DOHH2 (cell line): ENCODE data around the gene AUTS2.

Source experiments
- H3F3A ChIP-seq: fragments of 200-600 bp; sonication (generic), shearing (Covaris generic); 2 replicates; pipeline ENCODE4 v1.6.0; 2016; ENCODE audit warnings: antibody characterized with exemption, mild to moderate bottlenecking; ENCODE audit not compliant: control insufficient read depth, insufficient read depth
- H3K27ac ChIP-seq: fragments of 200-600 bp; sonication (generic); 2 replicates; pipeline ENCODE4 v1.5.1; 2014; ENCODE audit warnings: low read depth, mild to moderate bottlenecking, low read length, moderate library complexity
- H3K27me3 ChIP-seq: fragments of 200-600 bp; sonication (generic); 2 replicates; pipeline ENCODE4 v1.6.1; 2014; ENCODE audit warnings: mild to moderate bottlenecking, low read length, mixed read lengths; ENCODE audit not compliant: control insufficient read depth
- H3K36me3 ChIP-seq: fragments of 200-600 bp; sonication (generic); 2 replicates; pipeline ENCODE4 v1.6.1; 2014; ENCODE audit warnings: mild to moderate bottlenecking, low read length, moderate library complexity, mixed read lengths; ENCODE audit not compliant: control insufficient read depth
- H3K4me1 ChIP-seq: fragments of 200-600 bp; sonication (generic); 2 replicates; pipeline ENCODE4 v1.6.1; 2014; ENCODE audit warnings: mild to moderate bottlenecking, low read length, mixed read lengths; ENCODE audit not compliant: control insufficient read depth
- H3K4me2 ChIP-seq: fragments of 200-600 bp; sonication (generic); 2 replicates; pipeline ENCODE4 v1.6.0; 2014; ENCODE audit warnings: mild to moderate bottlenecking, low read length, moderate library complexity
- H3K4me3 ChIP-seq: fragments of 200-600 bp; sonication (generic); 2 replicates; pipeline ENCODE4 v1.5.1; 2014; ENCODE audit warnings: mild to moderate bottlenecking, low read length, mixed read lengths
- H3K79me2 ChIP-seq: fragments of 200-600 bp; sonication (generic); 2 replicates; pipeline ENCODE4 v1.6.1; 2014; ENCODE audit warnings: mild to moderate bottlenecking, low read length, mixed read lengths; ENCODE audit not compliant: control insufficient read depth
- H3K9me2 ChIP-seq: fragments of 200-600 bp; sonication (generic); replicated peaks from 2 replicates; pipeline ENCODE4 v1.6.1; 2014; ENCODE audit warnings: mild to moderate bottlenecking, low read length, mixed read lengths; ENCODE audit not compliant: control insufficient read depth
- H3K9me3 ChIP-seq: fragments of 200-600 bp; sonication (generic); 2 replicates; pipeline ENCODE4 v1.6.1; 2014; ENCODE audit warnings: antibody characterized with exemption, low read length, mixed read lengths; ENCODE audit not compliant: control insufficient read depth, insufficient read depth
- H4K20me1 ChIP-seq: fragments of 200-600 bp; sonication (generic); 2 replicates; pipeline ENCODE4 v1.6.0; 2014; ENCODE audit warnings: low read depth, mild to moderate bottlenecking, antibody characterized with exemption, low read length, moderate library complexity; ENCODE audit not compliant: control insufficient read depth, insufficient read depth
- CTCF ChIP-seq: fragments of 200-600 bp; sonication (generic); IDR thresholded peaks from one replicate; pipeline ENCODE4 v1.5.1; 2014; ENCODE audit warnings: antibody characterized with exemption, mild to moderate bottlenecking, low read depth, low read length; ENCODE audit not compliant: poor library complexity, severe bottlenecking
- EZH2phosphoT487 ChIP-seq: fragments of 200-600 bp; sonication (generic); IDR thresholded peaks from 2 replicates; pipeline ENCODE4 v1.6.1; 2017; ENCODE audit warnings: borderline replicate concordance, mild to moderate bottlenecking, antibody characterized with exemption, low read length, moderate library complexity, mixed read lengths

The AUTS2 gene

DNA sequence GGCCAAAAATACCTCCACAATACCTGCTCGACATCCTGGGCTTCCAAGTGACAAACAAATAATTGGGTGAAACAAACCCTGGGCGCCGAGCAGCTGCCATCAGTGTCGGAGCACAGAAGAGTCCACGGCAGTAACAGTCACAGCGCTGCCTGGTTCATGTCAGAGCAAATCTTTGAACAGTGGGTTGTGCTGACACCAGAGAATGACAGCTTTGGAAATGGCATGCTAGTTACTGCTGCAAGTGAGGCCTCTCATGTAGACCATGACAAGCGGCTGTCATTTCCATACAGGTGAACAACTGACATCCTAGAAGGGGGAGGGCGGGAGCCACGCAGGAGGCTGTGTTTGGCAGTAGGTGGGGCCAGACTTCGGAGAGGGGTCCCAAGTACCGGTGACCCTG lies 1113.2 kb downstream of the AUTS2 start:
- no peaks in the 10 kb centered on the region for H3K27me3 ChIP-seq
- no peak overlapping the region for H3K4me3 ChIP-seq
- no peak overlapping the region for H3K27ac ChIP-seq
- H3F3A ChIP-seq: no peaks in the 10 kb centered on the region
- TF ChIP-seq CTCF (no peak), EZH2phosphoT487 (no peak)
- no peak overlapping the region for H3K4me2 ChIP-seq
- H3K36me3 ChIP-seq: peaks cover 8% of the 10 kb centered on the region; the same call in 1 of the 2 replicates
- H3K79me2 ChIP-seq: peaks cover 65% of the 10 kb centered on the region
- H3K9me3 ChIP-seq: no peaks in the 10 kb centered on the region
- H3K4me1 ChIP-seq: peaks cover 5% of the 10 kb centered on the region
- no peaks in the 10 kb centered on the region for H3K9me2 ChIP-seq
- peaks cover 22% of the 10 kb centered on the region; the same call in 1 of the 2 replicates for H4K20me1 ChIP-seq

DNA sequence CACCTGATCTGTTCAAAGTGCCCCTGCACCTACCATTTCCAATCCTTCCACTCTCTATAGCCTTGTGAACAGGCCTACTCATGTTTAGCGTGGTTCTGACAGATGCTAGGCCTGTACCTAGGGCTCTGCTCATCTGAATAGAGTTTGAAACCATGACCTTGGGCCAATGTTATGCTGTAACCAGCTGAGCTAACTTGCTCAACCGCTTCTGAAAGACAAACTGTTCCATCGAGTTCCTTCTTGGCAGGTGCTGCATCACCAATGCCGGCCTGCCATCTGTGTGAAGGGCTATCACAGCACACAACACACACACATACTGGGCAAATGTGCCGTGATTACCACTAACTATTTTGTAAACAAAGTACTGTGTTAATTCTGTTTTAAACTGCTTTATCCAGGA lies 1114.7 kb downstream of the AUTS2 start:
- peaks cover 30% of the 10 kb centered on the region; the same call in 1 of the 2 replicates for H4K20me1 ChIP-seq
- no peak overlapping the region for H3K27ac ChIP-seq
- no peaks in the 10 kb centered on the region for H3K9me2 ChIP-seq
- H3K4me3 ChIP-seq: no peak overlapping the region
- H3K9me3 ChIP-seq: no peaks in the 10 kb centered on the region
- peaks cover 20% of the 10 kb centered on the region for H3K4me1 ChIP-seq
- peaks cover 3% of the 10 kb centered on the region; the same call in 1 of the 2 replicates for H3K36me3 ChIP-seq
- TF ChIP-seq EZH2phosphoT487 (no peak), CTCF (no peak)
- H3F3A ChIP-seq: no peaks in the 10 kb centered on the region
- no peaks in the 10 kb centered on the region for H3K27me3 ChIP-seq
- peaks cover 65% of the 10 kb centered on the region for H3K79me2 ChIP-seq
- no peak overlapping the region for H3K4me2 ChIP-seq

DNA sequence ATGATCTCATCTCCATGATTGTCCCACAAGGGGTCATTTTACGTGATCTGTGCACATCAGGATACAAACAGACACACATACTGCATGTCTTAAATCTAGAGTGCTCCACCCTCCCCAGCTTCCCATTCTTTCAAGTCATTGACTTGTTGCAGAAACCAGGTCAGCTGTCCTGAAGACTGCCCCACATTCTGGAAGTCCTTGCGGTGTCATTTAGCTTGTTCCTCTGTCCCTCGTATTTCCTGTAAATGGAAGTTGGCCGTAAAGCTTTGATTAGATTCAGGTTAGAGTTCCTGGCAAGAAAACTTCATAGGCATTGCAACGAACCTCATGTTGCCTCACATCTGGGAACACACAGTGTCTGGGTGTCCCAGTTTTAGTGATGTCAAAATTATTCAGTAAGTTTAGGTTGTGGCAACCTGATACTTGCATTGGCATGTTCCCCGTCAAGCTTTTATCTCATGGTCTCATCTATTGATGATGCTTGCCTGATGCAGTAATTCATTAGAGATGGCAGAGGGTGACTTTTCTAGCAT lies 1116.3 kb downstream of the AUTS2 start:
- Histone ChIP-seq H3F3A (no peaks in the 10 kb centered on the region), H3K9me2 (no peaks in the 10 kb centered on the region), H3K9me3 (no peaks in the 10 kb centered on the region), H3K36me3 (no peaks in the 10 kb centered on the region; the same call in 1 of the 2 replicates), H3K4me2 (no peak overlapping the region), H4K20me1 (peaks cover 31% of the 10 kb centered on the region; the same call in 1 of the 2 replicates), H3K79me2 (peaks cover 65% of the 10 kb centered on the region), H3K4me1 (peaks cover 23% of the 10 kb centered on the region), H3K27me3 (no peaks in the 10 kb centered on the region), H3K27ac (no peak overlapping the region), H3K4me3 (no peak overlapping the region)
- no peak for TF ChIP-seq CTCF
- no peak for TF ChIP-seq EZH2phosphoT487
